ENCODE measurements around the gene PLA2R1.
"Not testable (repeated sequence)": the region's sequence is repeated elsewhere in the genome, so short reads cannot be mapped to it uniquely, and the experiment has no call there.

The PLA2R1 gene

GRCh38 chr2:160063879-160064612, 1.6 kb upstream of the PLA2R1 start:
- DNase-seq (ENCODE audit: low read depth), result no peak

GRCh38 chr2:160063271-160063670, 856 bp upstream of the PLA2R1 start:
- no peak for DNase-seq (ENCODE audit: low read depth)

GRCh38 chr2:160061944-160062291, 497 bp downstream of the PLA2R1 start:
- DNase-seq (ENCODE audit: low read depth), result no peak

- DNase-seq (ENCODE audit: low read depth), result no peak
These were observed 882 bp downstream of the PLA2R1 start for GRCh38 chr2:160061533-160061932.

- DNase-seq (ENCODE audit: low read depth), result no peak
These were observed 2.1 kb downstream of the PLA2R1 start for GRCh38 chr2:160060297-160060696.

GRCh38 chr2:160057356-160057755, 5.1 kb downstream of the PLA2R1 start:
- no peak for DNase-seq (ENCODE audit: low read depth)

GRCh38 chr2:160055726-160056108, 6.7 kb downstream of the PLA2R1 start:
- DNase-seq (ENCODE audit: low read depth), result no peak

- peak; percentile 40 for DNase-seq (ENCODE audit: low read depth)
These were observed 7.3 kb downstream of the PLA2R1 start for GRCh38 chr2:160054984-160055725.

GRCh38 chr2:160053946-160054345, 8.5 kb downstream of the PLA2R1 start:
- no peak for DNase-seq (ENCODE audit: low read depth)

- no peak for DNase-seq (ENCODE audit: low read depth)
These were observed 9.9 kb downstream of the PLA2R1 start for GRCh38 chr2:160052531-160052930.

- DNase-seq (ENCODE audit: low read depth), result no peak
These were observed 11.0 kb downstream of the PLA2R1 start for GRCh38 chr2:160051371-160051800.

- no peak for DNase-seq (ENCODE audit: low read depth)
These were observed 12.3 kb downstream of the PLA2R1 start for GRCh38 chr2:160050147-160050546.

GRCh38 chr2:160045703-160046210, 16.7 kb downstream of the PLA2R1 start:
- DNase-seq (ENCODE audit: low read depth), result no peak

- DNase-seq (ENCODE audit: low read depth), result no peak
These were observed 17.7 kb downstream of the PLA2R1 start for GRCh38 chr2:160044728-160045127.

- no peak for DNase-seq (ENCODE audit: low read depth)
These were observed 19.1 kb downstream of the PLA2R1 start for GRCh38 chr2:160043265-160043664.

- DNase-seq (ENCODE audit: low read depth), result no peak
These were observed 20.4 kb downstream of the PLA2R1 start for GRCh38 chr2:160042054-160042453.

GRCh38 chr2:160041091-160041490, 21.3 kb downstream of the PLA2R1 start:
- no peak for DNase-seq (ENCODE audit: low read depth)

GRCh38 chr2:160039166-160039903, 23.1 kb downstream of the PLA2R1 start:
- no peak for DNase-seq (ENCODE audit: low read depth)

- DNase-seq (ENCODE audit: low read depth), result not testable (repeated sequence)
These were observed 23.8 kb downstream of the PLA2R1 start for GRCh38 chr2:160038662-160039061.

GRCh38 chr2:160036736-160037135, 25.7 kb downstream of the PLA2R1 start:
- DNase-seq (ENCODE audit: low read depth), result no peak

GRCh38 chr2:160035125-160035524, 27.3 kb downstream of the PLA2R1 start:
- no peak for DNase-seq (ENCODE audit: low read depth)

- DNase-seq (ENCODE audit: low read depth), result no peak
These were observed 28.0 kb downstream of the PLA2R1 start for GRCh38 chr2:160034396-160034795.

Data from GM04503 (cell line).